OCI-LY3 (cell line): ENCODE measurements around the gene SLC1A5.
"Not testable (repeated sequence)": the region's sequence is repeated elsewhere in the genome, so short reads cannot be mapped to it uniquely, and the experiment has no call there.

Experiments used
- EZH2phosphoT487 ChIP-seq: fragments of 200-600 bp; shearing (Covaris generic); IDR thresholded peaks from 2 replicates; pipeline ENCODE4 v1.6.1; 2018; ENCODE audit warnings: antibody characterized with exemption, mixed run types, low read depth
- TF ChIP-seq, protein P1 (sequence below): fragments of 200-600, 300-600 bp; sonication (generic); IDR thresholded peaks from 2 replicates; pipeline ENCODE4 v1.5.1; 2014; ENCODE audit warnings: antibody characterized with exemption, low read length, low read depth

DNA sequence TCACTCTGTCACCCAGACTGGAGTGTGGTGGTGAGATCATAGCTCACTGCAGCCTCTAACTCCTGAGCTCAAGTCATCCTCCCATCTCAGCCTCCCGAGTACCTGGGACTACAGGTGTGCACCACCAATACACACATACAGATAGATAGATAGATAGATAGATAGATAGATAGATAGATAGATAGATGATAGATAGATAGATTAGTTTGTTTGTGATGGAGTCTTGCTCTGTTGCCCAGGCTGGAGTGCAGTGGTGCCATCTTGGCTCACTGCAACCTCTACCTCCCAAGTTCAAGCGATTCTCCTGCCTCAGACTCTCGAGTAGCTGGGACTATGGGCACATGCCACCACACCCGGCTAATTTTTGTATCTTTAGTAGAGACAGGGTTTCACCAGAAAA lies 16.0 kb upstream of the SLC1A5 start:
- TF ChIP-seq, protein P1, sequence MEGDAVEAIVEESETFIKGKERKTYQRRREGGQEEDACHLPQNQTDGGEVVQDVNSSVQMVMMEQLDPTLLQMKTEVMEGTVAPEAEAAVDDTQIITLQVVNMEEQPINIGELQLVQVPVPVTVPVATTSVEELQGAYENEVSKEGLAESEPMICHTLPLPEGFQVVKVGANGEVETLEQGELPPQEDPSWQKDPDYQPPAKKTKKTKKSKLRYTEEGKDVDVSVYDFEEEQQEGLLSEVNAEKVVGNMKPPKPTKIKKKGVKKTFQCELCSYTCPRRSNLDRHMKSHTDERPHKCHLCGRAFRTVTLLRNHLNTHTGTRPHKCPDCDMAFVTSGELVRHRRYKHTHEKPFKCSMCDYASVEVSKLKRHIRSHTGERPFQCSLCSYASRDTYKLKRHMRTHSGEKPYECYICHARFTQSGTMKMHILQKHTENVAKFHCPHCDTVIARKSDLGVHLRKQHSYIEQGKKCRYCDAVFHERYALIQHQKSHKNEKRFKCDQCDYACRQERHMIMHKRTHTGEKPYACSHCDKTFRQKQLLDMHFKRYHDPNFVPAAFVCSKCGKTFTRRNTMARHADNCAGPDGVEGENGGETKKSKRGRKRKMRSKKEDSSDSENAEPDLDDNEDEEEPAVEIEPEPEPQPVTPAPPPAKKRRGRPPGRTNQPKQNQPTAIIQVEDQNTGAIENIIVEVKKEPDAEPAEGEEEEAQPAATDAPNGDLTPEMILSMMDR = not testable (repeated sequence)
- not testable (repeated sequence) for TF ChIP-seq EZH2phosphoT487
